Ishikawa (cell line): ENCODE data around the gene CDH23.

ENCODE experiments used
- CEBPB ChIP-seq: IDR thresholded peaks from 2 replicates; pipeline ENCODE4 v1.6.1; 2012
- CREB1 ChIP-seq: IDR thresholded peaks from 2 replicates; pipeline ENCODE4 v1.6.1; 2012; ENCODE audit warnings: low read depth
- EGR1 ChIP-seq: IDR thresholded peaks from 2 replicates; pipeline ENCODE4 v1.6.1; 2012
- EP300 ChIP-seq: IDR thresholded peaks from 2 replicates; pipeline ENCODE4 v1.6.1; 2012; ENCODE audit warnings: borderline replicate concordance
- FOXM1 ChIP-seq: IDR thresholded peaks from 2 replicates; pipeline ENCODE4 v1.6.1; 2012; ENCODE audit warnings: low read depth, borderline replicate concordance
- NFIC ChIP-seq: IDR thresholded peaks from 2 replicates; pipeline ENCODE4 v1.6.1; 2012
- RAD21 ChIP-seq: IDR thresholded peaks from 2 replicates; pipeline ENCODE4 v1.6.1; 2012; ENCODE audit warnings: low read depth
- REST ChIP-seq: IDR thresholded peaks from 2 replicates; pipeline ENCODE4 v1.6.1; 2012; ENCODE audit warnings: low read depth, mild to moderate bottlenecking
- TAF1 ChIP-seq: IDR thresholded peaks from 2 replicates; pipeline ENCODE4 v1.6.1; 2012; ENCODE audit warnings: low read depth, mild to moderate bottlenecking
- TCF12 ChIP-seq: IDR thresholded peaks from 2 replicates; pipeline ENCODE4 v1.6.1; 2012; ENCODE audit warnings: low read depth
- TEAD4 ChIP-seq: IDR thresholded peaks from 2 replicates; pipeline ENCODE4 v1.6.1; 2012
- YY1 ChIP-seq: IDR thresholded peaks from 2 replicates; pipeline ENCODE4 v1.6.1; 2012; ENCODE audit warnings: low read depth
- ZBTB7A ChIP-seq: IDR thresholded peaks from 2 replicates; pipeline ENCODE4 v1.6.1; 2012; ENCODE audit warnings: low read depth
- TF ChIP-seq, protein P1 (sequence below): IDR thresholded peaks from 2 replicates; pipeline ENCODE4 v1.6.1; 2012
- TF ChIP-seq, protein P2 (sequence below): IDR thresholded peaks from 2 replicates; pipeline ENCODE4 v1.6.1; 2012

CDH23 gene

GRCh38 chr10:71505862-71506261, 109.1 kb downstream of the CDH23 start:
- TF ChIP-seq REST, result no peak
- no peak for TF ChIP-seq TCF12
- no peak for TF ChIP-seq NFIC
- TF ChIP-seq, protein P1, sequence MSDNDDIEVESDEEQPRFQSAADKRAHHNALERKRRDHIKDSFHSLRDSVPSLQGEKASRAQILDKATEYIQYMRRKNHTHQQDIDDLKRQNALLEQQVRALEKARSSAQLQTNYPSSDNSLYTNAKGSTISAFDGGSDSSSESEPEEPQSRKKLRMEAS, result no peak
- TF ChIP-seq CREB1, result no peak

DNA sequence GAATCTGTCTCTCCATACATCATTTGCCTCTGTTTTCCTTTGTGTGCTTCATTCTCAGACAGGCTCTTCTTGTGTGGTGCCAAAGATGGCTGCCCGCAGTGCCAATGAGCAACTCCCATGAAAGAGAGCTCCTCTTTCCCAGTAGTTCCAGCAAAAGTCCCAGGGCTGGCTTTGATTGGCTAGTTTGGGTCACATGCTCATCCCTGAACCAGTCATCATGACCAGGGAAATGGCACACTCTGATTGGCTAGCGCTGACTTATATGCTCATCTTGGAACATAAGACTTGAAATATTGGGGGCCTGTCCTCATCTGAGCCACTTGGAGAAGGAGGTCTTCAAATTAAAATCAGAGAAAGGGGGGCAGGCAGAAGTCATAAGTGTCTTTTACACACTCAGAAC, 112.7 kb downstream of the CDH23 start:
- TF ChIP-seq, protein P2, sequence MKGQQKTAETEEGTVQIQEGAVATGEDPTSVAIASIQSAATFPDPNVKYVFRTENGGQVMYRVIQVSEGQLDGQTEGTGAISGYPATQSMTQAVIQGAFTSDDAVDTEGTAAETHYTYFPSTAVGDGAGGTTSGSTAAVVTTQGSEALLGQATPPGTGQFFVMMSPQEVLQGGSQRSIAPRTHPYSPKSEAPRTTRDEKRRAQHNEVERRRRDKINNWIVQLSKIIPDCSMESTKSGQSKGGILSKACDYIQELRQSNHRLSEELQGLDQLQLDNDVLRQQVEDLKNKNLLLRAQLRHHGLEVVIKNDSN, result peak; percentile 81
- no peak for TF ChIP-seq FOXM1

GRCh38 chr10:71511206-71511605, 114.5 kb downstream of the CDH23 start:
- TF ChIP-seq REST (no peak), RAD21 (no peak), TCF12 (no peak), EGR1 (no peak), FOXM1 (no peak)
- TF ChIP-seq, protein P1, result no peak

GRCh38 chr10:71512312-71512711, 115.6 kb downstream of the CDH23 start:
- TF ChIP-seq, protein P2, result no peak
- TF ChIP-seq, protein P1, result no peak
- TF ChIP-seq TAF1 (no peak), CEBPB (no peak), REST (no peak), NFIC (no peak), FOXM1 (no peak), EGR1 (no peak), TEAD4 (no peak), ZBTB7A (no peak), YY1 (no peak), RAD21 (no peak), TCF12 (no peak), EP300 (no peak), CREB1 (no peak)

DNA sequence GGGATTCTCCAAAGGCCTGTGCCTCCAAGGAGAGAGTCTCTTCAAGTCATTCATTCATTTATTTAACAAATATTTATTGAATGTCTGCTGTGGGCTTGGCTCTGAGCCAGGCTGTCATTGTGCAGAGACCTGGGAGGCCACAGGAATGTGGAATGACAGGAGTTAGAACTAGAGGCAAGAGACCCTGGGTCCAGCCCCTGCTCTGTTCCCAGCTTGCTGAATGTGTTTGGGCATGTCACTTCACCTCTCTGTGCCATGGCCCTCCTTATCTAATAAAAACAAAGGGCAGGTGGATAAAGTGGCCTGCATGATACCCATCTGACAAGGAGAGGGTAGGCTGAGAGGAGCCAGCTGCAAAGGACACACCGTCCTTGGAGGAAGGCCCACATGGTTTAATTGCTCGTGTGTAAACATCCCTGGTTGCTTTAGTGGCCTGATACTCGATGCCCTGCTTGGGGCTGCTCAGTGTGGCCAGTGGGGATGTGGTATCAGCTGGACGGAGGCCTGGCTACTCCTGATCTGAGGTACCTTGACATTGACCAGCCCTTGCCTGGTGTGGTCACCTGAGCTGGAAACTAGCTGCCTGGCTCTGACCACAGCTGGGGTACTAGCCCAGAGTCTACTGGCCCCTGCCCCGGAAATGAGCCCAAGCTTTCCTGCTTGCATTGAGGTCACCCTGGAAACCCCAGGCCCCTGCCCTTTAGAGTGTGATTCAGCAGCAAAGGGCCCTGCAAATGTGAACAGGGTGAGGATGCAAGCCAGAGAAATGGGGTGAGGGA, 116.2 kb downstream of the CDH23 start:
- peak; percentile 76; the same call in 1 of the 2 replicates for TF ChIP-seq ZBTB7A
- TF ChIP-seq TCF12, result 0 out of 2 replicates have a peak, but pooled peaks have one; percentile 46
- TF ChIP-seq REST, result no peak
- TF ChIP-seq TEAD4, result peak; percentile 74
- peak; percentile 88 for TF ChIP-seq NFIC
- no peak for TF ChIP-seq CEBPB
- TF ChIP-seq EGR1, result no peak
- TF ChIP-seq, protein P1, result no peak
- TF ChIP-seq, protein P2, result no peak
